Testis (tissue), 2 donors: Measurements from ENCODE around the gene AIFM1.

Experiments
- POLR2A ChIP-seq: fragments of 450-650 bp; IDR thresholded peaks from one replicate; pipeline ENCODE4 v1.6.1; 2017; ENCODE audit warnings: antibody characterized with exemption, mild to moderate bottlenecking, moderate library complexity
- TF ChIP-seq, protein P1 (sequence below), 3 experiments: fragments of 450-650 bp in 2 of 3; fragments of 200-600 bp in 1 of 3; sonication (generic) in 1 of 3; IDR thresholded peaks; one replicate each; pipeline ENCODE4 v1.5.1; 2016 to 2019; ENCODE audit warnings: antibody characterized with exemption in 3 of 3, mild to moderate bottlenecking in 2 of 3, moderate library complexity in 1 of 3

DNA sequence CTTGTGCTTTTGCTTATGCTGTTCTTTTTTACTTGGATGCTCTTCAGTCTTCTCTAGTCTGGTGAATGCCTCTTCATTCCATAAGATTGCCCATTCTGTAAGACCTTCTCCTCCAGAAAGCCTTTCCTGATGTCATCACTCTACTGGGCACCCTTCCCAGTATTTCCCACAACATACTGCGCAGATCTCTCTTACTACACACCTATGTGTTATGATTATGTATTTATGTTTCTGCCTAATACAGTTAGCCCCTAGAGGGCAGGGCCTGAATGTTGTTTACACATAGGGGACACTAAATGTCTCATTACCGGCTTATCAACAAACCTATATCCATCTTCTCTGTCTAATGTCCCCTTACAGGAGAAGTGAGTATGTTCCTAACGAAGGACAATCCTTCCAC lies 21.1 kb downstream of the AIFM1 start:
- TF ChIP-seq, protein P1, sequence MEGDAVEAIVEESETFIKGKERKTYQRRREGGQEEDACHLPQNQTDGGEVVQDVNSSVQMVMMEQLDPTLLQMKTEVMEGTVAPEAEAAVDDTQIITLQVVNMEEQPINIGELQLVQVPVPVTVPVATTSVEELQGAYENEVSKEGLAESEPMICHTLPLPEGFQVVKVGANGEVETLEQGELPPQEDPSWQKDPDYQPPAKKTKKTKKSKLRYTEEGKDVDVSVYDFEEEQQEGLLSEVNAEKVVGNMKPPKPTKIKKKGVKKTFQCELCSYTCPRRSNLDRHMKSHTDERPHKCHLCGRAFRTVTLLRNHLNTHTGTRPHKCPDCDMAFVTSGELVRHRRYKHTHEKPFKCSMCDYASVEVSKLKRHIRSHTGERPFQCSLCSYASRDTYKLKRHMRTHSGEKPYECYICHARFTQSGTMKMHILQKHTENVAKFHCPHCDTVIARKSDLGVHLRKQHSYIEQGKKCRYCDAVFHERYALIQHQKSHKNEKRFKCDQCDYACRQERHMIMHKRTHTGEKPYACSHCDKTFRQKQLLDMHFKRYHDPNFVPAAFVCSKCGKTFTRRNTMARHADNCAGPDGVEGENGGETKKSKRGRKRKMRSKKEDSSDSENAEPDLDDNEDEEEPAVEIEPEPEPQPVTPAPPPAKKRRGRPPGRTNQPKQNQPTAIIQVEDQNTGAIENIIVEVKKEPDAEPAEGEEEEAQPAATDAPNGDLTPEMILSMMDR (IDR thresholded peaks at IDR 0.05), result no peak
- no peak for TF ChIP-seq POLR2A
